K562 (cell line): ENCODE data around the gene APOM. TPM values are rescaled to one million over a fixed set of nuclear protein-coding genes. Genes with fewer than 3 reads are reported as not detected.
A peak's percentile ranks its signal among the peaks of the same experiment; 100 is the strongest.

Experiments
- BRCA1 ChIP-seq, 2 experiments: fragments of 450-650 bp in 1 of 2; sonication (generic) in 1 of 2; formaldehyde crosslinking in 1 of 2; IDR thresholded peaks; 2 replicates each; pipeline versions ENCODE4 v1.5.0 to v1.6.1; 2017 to 2020; ENCODE audit warnings: mild to moderate bottlenecking in 1 of 2, missing genetic modification reagents in 1 of 2
- BRD9 ChIP-seq: fragments of 450-650 bp; IDR thresholded peaks from 2 replicates; pipeline ENCODE4 v1.6.1; 2018; ENCODE audit warnings: low read depth; ENCODE audit not compliant: partially characterized antibody
- CEBPZ ChIP-seq: fragments of 150-350 bp; IDR thresholded peaks from 2 replicates; pipeline ENCODE4 v1.6.1; 2014; ENCODE audit warnings: low read depth, mild to moderate bottlenecking, low read length, borderline replicate concordance
- DMBX1 ChIP-seq: fragments of 250-450 bp; sonication (Bioruptor Pico); IDR thresholded peaks from 2 replicates; pipeline ENCODE4 v1.8.0; 2022; ENCODE audit warnings: inconsistent platforms, mild to moderate bottlenecking, moderate library complexity, borderline replicate concordance
- JUNB ChIP-seq: fragments of 450-650 bp; formaldehyde crosslinking; conservative IDR thresholded peaks from 2 replicates; pipeline ENCODE4 v1.4.0; 2020; ENCODE audit warnings: mild to moderate bottlenecking
- RBM22 ChIP-seq: fragments of 200-400 bp; formaldehyde crosslinking; IDR thresholded peaks from 2 replicates; pipeline ENCODE4 v1.6.1; 2018; ENCODE audit warnings: low read length, low read depth; ENCODE audit not compliant: poor library complexity, severe bottlenecking
- SMARCA4 ChIP-seq: fragments of 450-650 bp; IDR thresholded peaks from 2 replicates; pipeline ENCODE4 v1.6.1; 2016
- TARDBP ChIP-seq: fragments of 450-650 bp; IDR thresholded peaks from 2 replicates; pipeline ENCODE4 v1.6.1; 2016
- U2AF2 ChIP-seq: fragments of 200-400 bp; formaldehyde crosslinking; optimal IDR thresholded peaks from 2 replicates; pipeline ENCODE3; 2017; ENCODE audit warnings: low read depth, mild to moderate bottlenecking, low read length
- ZBTB33 ChIP-seq: sonication (generic); formaldehyde crosslinking; IDR thresholded peaks from 2 replicates; pipeline ENCODE4 v1.8.1; 2023; ENCODE audit warnings: mild to moderate bottlenecking, missing genetic modification reagents
- ZNF23 ChIP-seq: fragments of 250-450 bp; sonication (Bioruptor Pico); IDR thresholded peaks from 2 replicates; pipeline ENCODE4 v1.4.0; 2020; ENCODE audit warnings: mild to moderate bottlenecking
- ZNF668 ChIP-seq: fragments of 250-450 bp; sonication (Bioruptor Pico); IDR thresholded peaks from 2 replicates; pipeline ENCODE4 v1.8.0; 2022; ENCODE audit warnings: mild to moderate bottlenecking, inconsistent platforms
- polyA plus RNA-seq, 8 experiments: library from polyadenylated mRNA; depleted of rRNA in 4 of 8; stranded (reverse) in 5 of 8; unstranded in 3 of 8; fragments of >200 nt; fragmentation: Nextera tagmentation in 2 of 8; fragmentation: Illumina TruSeq in 1 of 8; extraction: Ambion mirVana in 2 of 8; extraction: Trizol in 1 of 8; gene quantifications; 2 replicates each; pipeline versions ENCODE4 v1.2.1 to v1.2.3, GENCODE V29; 2011 to 2014; ENCODE audit warnings: inconsistent platforms in 1 of 8, missing spikeins in 1 of 8
- total RNA-seq, 7 experiments: library from RNA; depleted of rRNA in 6 of 7; stranded (reverse); fragments of >200 nt in 6 of 7; fragmentation: Illumina TruSeq in 2 of 7; extraction: Trizol in 2 of 7; gene quantifications; 2 replicates each; pipeline versions ENCODE4 v1.2.1 to v1.2.3, GENCODE V29; 2011 to 2021; ENCODE audit warnings: low replicate concordance in 1 of 7
- TF ChIP-seq, protein P1 (sequence below): sonication (generic); formaldehyde crosslinking; IDR thresholded peaks from 2 replicates; pipeline ENCODE4 v1.8.1; 2023; ENCODE audit warnings: mild to moderate bottlenecking, missing genetic modification reagents
- TF ChIP-seq, protein P2 (sequence below): sonication (generic); formaldehyde crosslinking; IDR thresholded peaks from 2 replicates; pipeline ENCODE4 v1.8.0; 2022; ENCODE audit warnings: mild to moderate bottlenecking, missing genetic modification reagents

Gene APOM
- total and polyA plus RNA-seq, 9 of the 15 experiments (the other 6 are each of a cell fraction or from before 2014, with no cell fraction given), result 5.7 to 24.3 (median 10.4) TPM

GRCh38 chr6:31643818-31644454, 11.8 kb upstream of the APOM start (continued):
- TF ChIP-seq, protein P1, sequence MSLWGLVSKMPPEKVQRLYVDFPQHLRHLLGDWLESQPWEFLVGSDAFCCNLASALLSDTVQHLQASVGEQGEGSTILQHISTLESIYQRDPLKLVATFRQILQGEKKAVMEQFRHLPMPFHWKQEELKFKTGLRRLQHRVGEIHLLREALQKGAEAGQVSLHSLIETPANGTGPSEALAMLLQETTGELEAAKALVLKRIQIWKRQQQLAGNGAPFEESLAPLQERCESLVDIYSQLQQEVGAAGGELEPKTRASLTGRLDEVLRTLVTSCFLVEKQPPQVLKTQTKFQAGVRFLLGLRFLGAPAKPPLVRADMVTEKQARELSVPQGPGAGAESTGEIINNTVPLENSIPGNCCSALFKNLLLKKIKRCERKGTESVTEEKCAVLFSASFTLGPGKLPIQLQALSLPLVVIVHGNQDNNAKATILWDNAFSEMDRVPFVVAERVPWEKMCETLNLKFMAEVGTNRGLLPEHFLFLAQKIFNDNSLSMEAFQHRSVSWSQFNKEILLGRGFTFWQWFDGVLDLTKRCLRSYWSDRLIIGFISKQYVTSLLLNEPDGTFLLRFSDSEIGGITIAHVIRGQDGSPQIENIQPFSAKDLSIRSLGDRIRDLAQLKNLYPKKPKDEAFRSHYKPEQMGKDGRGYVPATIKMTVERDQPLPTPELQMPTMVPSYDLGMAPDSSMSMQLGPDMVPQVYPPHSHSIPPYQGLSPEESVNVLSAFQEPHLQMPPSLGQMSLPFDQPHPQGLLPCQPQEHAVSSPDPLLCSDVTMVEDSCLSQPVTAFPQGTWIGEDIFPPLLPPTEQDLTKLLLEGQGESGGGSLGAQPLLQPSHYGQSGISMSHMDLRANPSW (CRISPR knock-in tag), result no peak
- TF ChIP-seq SMARCA4, result no peak
- TF ChIP-seq TARDBP, result no peak
- peak; percentile 73 for TF ChIP-seq RBM22
- no peak for TF ChIP-seq DMBX1 (CRISPR knock-in tag)
- TF ChIP-seq CEBPZ, result no peak
- no peak for TF ChIP-seq BRD9
- no peak for TF ChIP-seq BRCA1 (IDR thresholded peaks at IDR 0.05)
- no peak for TF ChIP-seq BRCA1 (CRISPR knock-in tag; IDR thresholded peaks at IDR 0.05)
- TF ChIP-seq ZNF23 (CRISPR knock-in tag), result no peak
- TF ChIP-seq, protein P2, sequence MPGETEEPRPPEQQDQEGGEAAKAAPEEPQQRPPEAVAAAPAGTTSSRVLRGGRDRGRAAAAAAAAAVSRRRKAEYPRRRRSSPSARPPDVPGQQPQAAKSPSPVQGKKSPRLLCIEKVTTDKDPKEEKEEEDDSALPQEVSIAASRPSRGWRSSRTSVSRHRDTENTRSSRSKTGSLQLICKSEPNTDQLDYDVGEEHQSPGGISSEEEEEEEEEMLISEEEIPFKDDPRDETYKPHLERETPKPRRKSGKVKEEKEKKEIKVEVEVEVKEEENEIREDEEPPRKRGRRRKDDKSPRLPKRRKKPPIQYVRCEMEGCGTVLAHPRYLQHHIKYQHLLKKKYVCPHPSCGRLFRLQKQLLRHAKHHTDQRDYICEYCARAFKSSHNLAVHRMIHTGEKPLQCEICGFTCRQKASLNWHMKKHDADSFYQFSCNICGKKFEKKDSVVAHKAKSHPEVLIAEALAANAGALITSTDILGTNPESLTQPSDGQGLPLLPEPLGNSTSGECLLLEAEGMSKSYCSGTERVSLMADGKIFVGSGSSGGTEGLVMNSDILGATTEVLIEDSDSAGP (CRISPR knock-in tag), result no peak
- TF ChIP-seq U2AF2, result no peak
- TF ChIP-seq ZNF668, result no peak
- TF ChIP-seq JUNB (CRISPR knock-in tag), result no peak
- no peak for TF ChIP-seq ZBTB33
